Fibroblast of lung (primary cell): ENCODE data around the gene RAVER2.

Source experiments
- EZH2 ChIP-seq: IDR thresholded peaks from 2 replicates; pipeline ENCODE4 v1.5.1; 2012; ENCODE audit warnings: low read length, control low read depth, mild to moderate bottlenecking; ENCODE audit errors: missing control alignments
- TF ChIP-seq, protein P1 (sequence below), 2 donors: IDR thresholded peaks in 1 of 2; conservative IDR thresholded peaks in 1 of 2; 1 replicate in 1 of 2; 2 replicates in 1 of 2; pipeline ENCODE4 v1.5.1; 2011 to 2012; ENCODE audit warnings: low read length in 2 of 2, control low read depth in 1 of 2, inconsistent platforms in 1 of 2, low read depth in 1 of 2, mild to moderate bottlenecking in 1 of 2

DNA sequence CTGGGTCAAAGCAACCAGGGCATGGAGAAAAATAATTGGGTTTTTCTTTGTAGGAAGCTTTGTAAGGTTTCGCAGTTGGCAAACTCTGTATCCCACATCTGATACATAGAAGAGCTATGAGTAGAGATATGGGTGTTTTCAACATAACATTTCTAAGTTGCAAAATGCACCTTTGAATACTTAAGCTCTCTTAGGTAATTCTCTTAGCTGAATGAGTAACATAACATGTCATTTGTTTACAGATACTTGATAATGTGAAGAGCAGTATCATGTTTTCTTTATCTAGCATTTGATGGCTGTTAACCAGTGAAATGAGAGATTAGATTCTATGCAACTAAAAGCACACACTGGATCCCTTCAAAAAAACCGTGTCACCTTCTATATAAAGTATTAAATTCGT, 21.6 kb downstream of the RAVER2 start:
- TF ChIP-seq, protein P1, sequence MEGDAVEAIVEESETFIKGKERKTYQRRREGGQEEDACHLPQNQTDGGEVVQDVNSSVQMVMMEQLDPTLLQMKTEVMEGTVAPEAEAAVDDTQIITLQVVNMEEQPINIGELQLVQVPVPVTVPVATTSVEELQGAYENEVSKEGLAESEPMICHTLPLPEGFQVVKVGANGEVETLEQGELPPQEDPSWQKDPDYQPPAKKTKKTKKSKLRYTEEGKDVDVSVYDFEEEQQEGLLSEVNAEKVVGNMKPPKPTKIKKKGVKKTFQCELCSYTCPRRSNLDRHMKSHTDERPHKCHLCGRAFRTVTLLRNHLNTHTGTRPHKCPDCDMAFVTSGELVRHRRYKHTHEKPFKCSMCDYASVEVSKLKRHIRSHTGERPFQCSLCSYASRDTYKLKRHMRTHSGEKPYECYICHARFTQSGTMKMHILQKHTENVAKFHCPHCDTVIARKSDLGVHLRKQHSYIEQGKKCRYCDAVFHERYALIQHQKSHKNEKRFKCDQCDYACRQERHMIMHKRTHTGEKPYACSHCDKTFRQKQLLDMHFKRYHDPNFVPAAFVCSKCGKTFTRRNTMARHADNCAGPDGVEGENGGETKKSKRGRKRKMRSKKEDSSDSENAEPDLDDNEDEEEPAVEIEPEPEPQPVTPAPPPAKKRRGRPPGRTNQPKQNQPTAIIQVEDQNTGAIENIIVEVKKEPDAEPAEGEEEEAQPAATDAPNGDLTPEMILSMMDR (conservative IDR thresholded peaks at IDR 0.05 in 1 of 2, IDR thresholded peaks at IDR 0.05 in 1 of 2; ENCODE audit: low read depth in 1 of 2, low read length in 2 of 2): no peak
- no peak for TF ChIP-seq EZH2
